K562 (cell line): ENCODE results near the gene HTR3E. TPM values are rescaled to one million over a fixed set of nuclear protein-coding genes. Genes with fewer than 3 reads are reported as not detected.

Experiments
- ARNT ChIP-seq, 2 experiments: fragments of 450-650 bp; IDR thresholded peaks; 2 replicates each; pipeline ENCODE4 v1.6.1; 2016; ENCODE audit warnings: mild to moderate bottlenecking in 1 of 2
- CBX3 ChIP-seq, 2 experiments: IDR thresholded peaks; 1 replicate in 1 of 2; 2 replicates in 1 of 2; pipeline ENCODE4 v1.6.1; 2012; ENCODE audit warnings: inconsistent platforms in 2 of 2, low read length in 2 of 2, borderline replicate concordance in 1 of 2, control low read depth in 1 of 2
- CHD2 ChIP-seq: IDR thresholded peaks from 2 replicates; pipeline ENCODE4 v1.6.1; 2011; ENCODE audit warnings: low read depth, low read length
- E2F3 ChIP-seq: fragments of 250-450 bp; sonication (Bioruptor Pico); IDR thresholded peaks from 2 replicates; pipeline ENCODE4 v1.4.0; 2020; ENCODE audit warnings: mild to moderate bottlenecking
- ELF1 ChIP-seq: fragments of 200-800 bp; sonication (Bioruptor generic); IDR thresholded peaks from 2 replicates; pipeline ENCODE4 v1.6.1; 2016; ENCODE audit warnings: missing genetic modification characterization, missing compliant biosample characterization
- FOXJ2 ChIP-seq: fragments of 200-800 bp; sonication (Bioruptor generic); IDR thresholded peaks from 2 replicates; pipeline ENCODE4 v1.6.1; 2016; ENCODE audit warnings: missing genetic modification characterization, missing compliant biosample characterization
- FOXK1 ChIP-seq: sonication (generic); formaldehyde crosslinking; IDR thresholded peaks from 2 replicates; pipeline ENCODE4 v1.8.0; 2022; ENCODE audit warnings: missing genetic modification reagents, mild to moderate bottlenecking, borderline replicate concordance
- NFIC ChIP-seq: fragments of 450-650 bp; IDR thresholded peaks from 2 replicates; pipeline ENCODE4 v1.6.1; 2017; ENCODE audit warnings: mild to moderate bottlenecking, inconsistent platforms
- NR2F6 ChIP-seq: fragments of 450-650 bp; formaldehyde crosslinking; IDR thresholded peaks from 2 replicates; pipeline ENCODE4 v1.4.0; 2020; ENCODE audit warnings: mild to moderate bottlenecking
- POLR2AphosphoS5 ChIP-seq: IDR thresholded peaks from 2 replicates; pipeline ENCODE4 v1.6.1; 2011; ENCODE audit warnings: mild to moderate bottlenecking, low read depth, low read length, moderate library complexity; ENCODE audit not compliant: control insufficient read depth, insufficient read depth
- RHOXF2B ChIP-seq: fragments of 250-450 bp; sonication (Bioruptor Pico); conservative IDR thresholded peaks from 2 replicates; pipeline ENCODE4 v1.5.1; 2021
- SMAD2 ChIP-seq: fragments of 150-350 bp; IDR thresholded peaks from 2 replicates; pipeline ENCODE4 v1.6.1; 2014; ENCODE audit warnings: low read depth, mild to moderate bottlenecking, low read length
- ZFX ChIP-seq: sonication (generic); formaldehyde crosslinking; IDR thresholded peaks from 2 replicates; pipeline ENCODE4 v1.8.0; 2022; ENCODE audit warnings: mild to moderate bottlenecking, missing genetic modification reagents, moderate library complexity
- ZNF707 ChIP-seq: fragments of 250-450 bp; sonication (Bioruptor Pico); conservative IDR thresholded peaks from 2 replicates; pipeline ENCODE4 v1.8.0; 2022; ENCODE audit warnings: inconsistent platforms, mild to moderate bottlenecking, moderate library complexity
- polyA plus RNA-seq, 8 experiments: library from polyadenylated mRNA; depleted of rRNA in 4 of 8; stranded (reverse) in 5 of 8; unstranded in 3 of 8; fragments of >200 nt; fragmentation: Nextera tagmentation in 2 of 8; fragmentation: Illumina TruSeq in 1 of 8; extraction: Ambion mirVana in 2 of 8; extraction: Trizol in 1 of 8; gene quantifications; 2 replicates each; pipeline versions ENCODE4 v1.2.1 to v1.2.3, GENCODE V29; 2011 to 2014; ENCODE audit warnings: inconsistent platforms in 1 of 8, missing spikeins in 1 of 8
- total RNA-seq, 7 experiments: library from RNA; depleted of rRNA in 6 of 7; stranded (reverse); fragments of >200 nt in 6 of 7; fragmentation: Illumina TruSeq in 2 of 7; extraction: Trizol in 2 of 7; gene quantifications; 2 replicates each; pipeline versions ENCODE4 v1.2.1 to v1.2.3, GENCODE V29; 2011 to 2021; ENCODE audit warnings: low replicate concordance in 1 of 7
- TF ChIP-seq, protein P1 (sequence below): fragments of 450-650 bp; conservative IDR thresholded peaks from 2 replicates; pipeline ENCODE4 v1.6.1; 2016; ENCODE audit warnings: missing genetic modification characterization, low read depth, mild to moderate bottlenecking, control low read depth, missing compliant biosample characterization
- TF ChIP-seq, protein P2 (sequence below): sonication (generic); formaldehyde crosslinking; IDR thresholded peaks from 2 replicates; pipeline ENCODE4 v1.8.0; 2023; ENCODE audit warnings: missing genetic modification reagents, mild to moderate bottlenecking, borderline replicate concordance
- TF ChIP-seq, protein P3 (sequence below): fragments of 250-450 bp; sonication (Bioruptor Pico); IDR thresholded peaks from 2 replicates; pipeline ENCODE4 v1.5.0; 2021
- TF ChIP-seq, protein P4 (sequence below), 2 experiments: fragments of 450-650 bp; IDR thresholded peaks; 2 replicates each; pipeline ENCODE4 v1.6.1; 2016

The HTR3E gene
- total and polyA plus RNA-seq, 9 of the 15 experiments (the other 6 are each of a cell fraction or from before 2014, with no cell fraction given): not detected

DNA sequence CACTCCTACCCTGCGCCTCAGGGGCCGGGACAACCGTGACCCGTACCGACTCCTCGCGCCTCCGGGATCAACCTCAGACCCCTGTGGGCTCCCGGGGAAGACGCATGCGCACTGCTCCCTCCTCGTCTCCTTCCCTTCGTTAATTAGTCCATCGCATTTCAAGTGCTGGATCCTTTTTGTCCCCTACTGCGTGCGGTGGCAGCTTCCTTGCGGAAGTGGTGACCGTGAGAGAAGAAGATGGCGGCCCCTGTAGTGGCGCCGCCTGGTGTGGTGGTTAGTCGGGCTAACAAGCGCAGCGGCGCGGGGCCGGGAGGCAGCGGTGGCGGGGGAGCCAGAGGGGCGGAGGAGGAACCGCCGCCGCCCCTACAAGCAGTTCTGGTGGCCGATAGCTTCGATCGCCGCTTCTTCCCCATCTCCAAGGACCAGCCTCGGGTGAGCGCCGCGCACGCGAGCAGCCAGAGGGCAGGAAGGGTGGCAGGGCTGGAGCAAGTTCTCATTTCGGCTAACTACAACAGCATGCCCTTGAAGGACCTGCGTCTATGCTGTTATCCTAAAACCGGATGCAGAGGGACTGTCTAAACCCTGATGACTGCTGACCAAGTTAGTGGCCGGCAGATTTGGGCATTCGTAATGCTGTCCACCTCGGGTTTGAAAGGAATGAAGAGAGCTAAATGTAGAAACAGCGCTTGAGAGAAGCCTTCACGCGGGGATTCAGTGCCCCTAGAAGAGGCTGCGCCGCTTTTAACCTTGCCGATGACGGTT, 38.5 kb downstream of the HTR3E start, which contains the start of gene EIF2B5 (continued):
- no peak; the same call in 1 of the 2 replicates for TF ChIP-seq FOXK1 (CRISPR knock-in tag)
- TF ChIP-seq ARNT (IDR thresholded peaks at IDR 0.05): no peak
- TF ChIP-seq NFIC: peak; percentile 51
- no peak for TF ChIP-seq NR2F6 (CRISPR knock-in tag)
- no peak for TF ChIP-seq ZNF707 (CRISPR knock-in tag)
- TF ChIP-seq POLR2AphosphoS5: peak; percentile 85
- no peak for TF ChIP-seq CBX3 (IDR thresholded peaks at IDR 0.05; ENCODE audit: borderline replicate concordance in 1 of 2, low read length in 2 of 2)
- TF ChIP-seq, protein P1, sequence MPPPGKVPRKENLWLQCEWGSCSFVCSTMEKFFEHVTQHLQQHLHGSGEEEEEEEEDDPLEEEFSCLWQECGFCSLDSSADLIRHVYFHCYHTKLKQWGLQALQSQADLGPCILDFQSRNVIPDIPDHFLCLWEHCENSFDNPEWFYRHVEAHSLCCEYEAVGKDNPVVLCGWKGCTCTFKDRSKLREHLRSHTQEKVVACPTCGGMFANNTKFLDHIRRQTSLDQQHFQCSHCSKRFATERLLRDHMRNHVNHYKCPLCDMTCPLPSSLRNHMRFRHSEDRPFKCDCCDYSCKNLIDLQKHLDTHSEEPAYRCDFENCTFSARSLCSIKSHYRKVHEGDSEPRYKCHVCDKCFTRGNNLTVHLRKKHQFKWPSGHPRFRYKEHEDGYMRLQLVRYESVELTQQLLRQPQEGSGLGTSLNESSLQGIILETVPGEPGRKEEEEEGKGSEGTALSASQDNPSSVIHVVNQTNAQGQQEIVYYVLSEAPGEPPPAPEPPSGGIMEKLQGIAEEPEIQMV (tag): no peak
- TF ChIP-seq RHOXF2B (CRISPR knock-in tag): no peak
- TF ChIP-seq ZFX (CRISPR knock-in tag): peak; percentile 45
- peak; percentile 98 for TF ChIP-seq ELF1 (tag)
- TF ChIP-seq FOXJ2 (tag): peak; percentile 27; the same call in 1 of the 2 replicates
- no peak for TF ChIP-seq E2F3
- no peak for TF ChIP-seq SMAD2
- TF ChIP-seq, protein P2, sequence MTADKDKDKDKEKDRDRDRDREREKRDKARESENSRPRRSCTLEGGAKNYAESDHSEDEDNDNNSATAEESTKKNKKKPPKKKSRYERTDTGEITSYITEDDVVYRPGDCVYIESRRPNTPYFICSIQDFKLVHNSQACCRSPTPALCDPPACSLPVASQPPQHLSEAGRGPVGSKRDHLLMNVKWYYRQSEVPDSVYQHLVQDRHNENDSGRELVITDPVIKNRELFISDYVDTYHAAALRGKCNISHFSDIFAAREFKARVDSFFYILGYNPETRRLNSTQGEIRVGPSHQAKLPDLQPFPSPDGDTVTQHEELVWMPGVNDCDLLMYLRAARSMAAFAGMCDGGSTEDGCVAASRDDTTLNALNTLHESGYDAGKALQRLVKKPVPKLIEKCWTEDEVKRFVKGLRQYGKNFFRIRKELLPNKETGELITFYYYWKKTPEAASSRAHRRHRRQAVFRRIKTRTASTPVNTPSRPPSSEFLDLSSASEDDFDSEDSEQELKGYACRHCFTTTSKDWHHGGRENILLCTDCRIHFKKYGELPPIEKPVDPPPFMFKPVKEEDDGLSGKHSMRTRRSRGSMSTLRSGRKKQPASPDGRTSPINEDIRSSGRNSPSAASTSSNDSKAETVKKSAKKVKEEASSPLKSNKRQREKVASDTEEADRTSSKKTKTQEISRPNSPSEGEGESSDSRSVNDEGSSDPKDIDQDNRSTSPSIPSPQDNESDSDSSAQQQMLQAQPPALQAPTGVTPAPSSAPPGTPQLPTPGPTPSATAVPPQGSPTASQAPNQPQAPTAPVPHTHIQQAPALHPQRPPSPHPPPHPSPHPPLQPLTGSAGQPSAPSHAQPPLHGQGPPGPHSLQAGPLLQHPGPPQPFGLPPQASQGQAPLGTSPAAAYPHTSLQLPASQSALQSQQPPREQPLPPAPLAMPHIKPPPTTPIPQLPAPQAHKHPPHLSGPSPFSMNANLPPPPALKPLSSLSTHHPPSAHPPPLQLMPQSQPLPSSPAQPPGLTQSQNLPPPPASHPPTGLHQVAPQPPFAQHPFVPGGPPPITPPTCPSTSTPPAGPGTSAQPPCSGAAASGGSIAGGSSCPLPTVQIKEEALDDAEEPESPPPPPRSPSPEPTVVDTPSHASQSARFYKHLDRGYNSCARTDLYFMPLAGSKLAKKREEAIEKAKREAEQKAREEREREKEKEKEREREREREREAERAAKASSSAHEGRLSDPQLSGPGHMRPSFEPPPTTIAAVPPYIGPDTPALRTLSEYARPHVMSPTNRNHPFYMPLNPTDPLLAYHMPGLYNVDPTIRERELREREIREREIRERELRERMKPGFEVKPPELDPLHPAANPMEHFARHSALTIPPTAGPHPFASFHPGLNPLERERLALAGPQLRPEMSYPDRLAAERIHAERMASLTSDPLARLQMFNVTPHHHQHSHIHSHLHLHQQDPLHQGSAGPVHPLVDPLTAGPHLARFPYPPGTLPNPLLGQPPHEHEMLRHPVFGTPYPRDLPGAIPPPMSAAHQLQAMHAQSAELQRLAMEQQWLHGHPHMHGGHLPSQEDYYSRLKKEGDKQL (CRISPR knock-in tag): no peak
- TF ChIP-seq CHD2: no peak
- TF ChIP-seq, protein P3, sequence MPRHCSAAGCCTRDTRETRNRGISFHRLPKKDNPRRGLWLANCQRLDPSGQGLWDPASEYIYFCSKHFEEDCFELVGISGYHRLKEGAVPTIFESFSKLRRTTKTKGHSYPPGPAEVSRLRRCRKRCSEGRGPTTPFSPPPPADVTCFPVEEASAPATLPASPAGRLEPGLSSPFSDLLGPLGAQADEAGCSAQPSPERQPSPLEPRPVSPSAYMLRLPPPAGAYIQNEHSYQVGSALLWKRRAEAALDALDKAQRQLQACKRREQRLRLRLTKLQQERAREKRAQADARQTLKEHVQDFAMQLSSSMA (CRISPR knock-in tag): no peak
- TF ChIP-seq, protein P4, sequence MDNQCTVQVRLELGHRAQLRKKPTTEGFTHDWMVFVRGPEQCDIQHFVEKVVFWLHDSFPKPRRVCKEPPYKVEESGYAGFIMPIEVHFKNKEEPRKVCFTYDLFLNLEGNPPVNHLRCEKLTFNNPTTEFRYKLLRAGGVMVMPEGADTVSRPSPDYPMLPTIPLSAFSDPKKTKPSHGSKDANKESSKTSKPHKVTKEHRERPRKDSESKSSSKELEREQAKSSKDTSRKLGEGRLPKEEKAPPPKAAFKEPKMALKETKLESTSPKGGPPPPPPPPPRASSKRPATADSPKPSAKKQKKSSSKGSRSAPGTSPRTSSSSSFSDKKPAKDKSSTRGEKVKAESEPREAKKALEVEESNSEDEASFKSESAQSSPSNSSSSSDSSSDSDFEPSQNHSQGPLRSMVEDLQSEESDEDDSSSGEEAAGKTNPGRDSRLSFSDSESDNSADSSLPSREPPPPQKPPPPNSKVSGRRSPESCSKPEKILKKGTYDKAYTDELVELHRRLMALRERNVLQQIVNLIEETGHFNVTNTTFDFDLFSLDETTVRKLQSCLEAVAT (IDR thresholded peaks at IDR 0.05): no peak
